Stimulated activated CD4-positive, alpha-beta T cell treated with anti-CD3 and anti-CD28 coated beads, Interleukin-15, amount 100 ng/mL, for 24 hours (primary cell): ENCODE measurements around the gene RTN4RL1.

ENCODE experiments used
- DNase-seq: peaks from one replicate; pipeline ENCODE4 v3.0.0-alpha.2; 2020

RTN4RL1 gene

GRCh38 chr17:2025220-2025621 lies at the start of gene RTN4RL1:
Gene RTN4RL1, minus strand, starts transcription at chr17:2025334. Its CDS starts 469 bp downstream, at chr17:2024865.
- DNase-seq: peak; percentile 79

DNA sequence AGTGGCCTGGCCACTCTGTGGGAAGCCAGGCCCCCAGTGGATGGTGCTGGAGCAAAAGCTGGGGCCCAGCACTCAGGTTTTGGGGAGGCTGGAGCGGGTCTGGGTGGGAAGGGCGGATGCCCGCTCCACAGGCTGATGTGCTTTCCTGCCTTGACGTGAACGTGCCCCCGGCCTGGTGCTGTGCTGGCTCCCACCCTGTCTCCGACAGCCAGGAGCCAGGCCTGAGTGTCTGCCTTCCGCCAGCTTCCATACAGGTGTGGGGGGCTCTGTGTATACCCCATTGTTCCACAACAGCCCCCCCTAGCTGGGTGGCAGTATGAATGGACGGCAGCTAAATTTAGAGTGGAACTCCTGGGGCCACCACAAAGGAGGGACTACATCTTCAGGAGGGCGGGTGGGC lies 49.8 kb upstream of the RTN4RL1 start:
- no peak for DNase-seq

GRCh38 chr17:2071455-2072281 lies 46.5 kb upstream of the RTN4RL1 start:
- no peak for DNase-seq

- no peak for DNase-seq
Observed at GRCh38 chr17:2071024-2071385, 45.9 kb upstream of the RTN4RL1 start.

DNA sequence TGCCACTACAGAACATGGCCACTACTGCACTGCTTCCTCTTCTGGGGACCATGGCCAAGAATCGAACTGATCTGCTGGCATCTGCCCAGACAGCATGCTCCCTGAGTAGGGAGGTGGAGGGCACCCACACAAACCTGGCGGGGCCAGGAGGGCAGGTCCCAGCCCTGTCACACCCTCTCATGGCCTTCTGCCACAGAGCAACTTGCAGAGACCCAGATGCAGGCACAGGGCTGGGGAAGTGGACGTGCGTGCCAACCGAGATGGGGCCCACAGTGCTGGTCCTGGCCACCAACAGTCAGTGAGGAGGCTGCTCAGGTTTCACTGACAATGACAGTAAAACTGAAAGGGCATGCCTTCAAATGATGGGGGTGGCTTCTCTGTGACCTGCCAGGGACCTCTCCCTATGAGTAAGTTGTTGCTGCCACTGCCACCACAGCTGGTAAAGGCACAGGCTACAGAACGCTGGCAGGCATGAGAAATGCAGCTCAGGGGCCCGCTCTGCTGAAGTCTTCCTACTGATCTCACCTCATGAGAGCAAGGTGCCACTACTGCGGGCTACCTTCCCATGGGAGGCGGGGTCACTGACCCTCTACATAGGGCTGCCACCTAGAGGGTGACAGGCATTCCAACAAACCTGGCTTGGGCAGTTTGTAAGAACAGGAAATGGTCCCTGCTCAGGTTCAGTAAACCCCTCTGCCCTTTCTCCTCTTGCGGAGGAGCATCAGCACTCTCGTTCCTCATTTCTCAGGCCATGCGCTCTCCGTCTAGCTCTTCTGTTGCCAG lies 45.3 kb upstream of the RTN4RL1 start:
- peak; percentile 85 for DNase-seq

- peak; percentile 54 for DNase-seq
Observed at GRCh38 chr17:2068519-2069051, 43.5 kb upstream of the RTN4RL1 start.

- DNase-seq: no peak
Observed at GRCh38 chr17:2068031-2068518, 42.9 kb upstream of the RTN4RL1 start.

GRCh38 chr17:2067608-2068024 lies 42.5 kb upstream of the RTN4RL1 start:
- no peak for DNase-seq

GRCh38 chr17:2067048-2067561 lies 42.0 kb upstream of the RTN4RL1 start:
- no peak for DNase-seq

GRCh38 chr17:2065949-2066400 lies 40.8 kb upstream of the RTN4RL1 start:
- DNase-seq: no peak

- peak; percentile 80 for DNase-seq
Observed at GRCh38 chr17:2064980-2065785, 40.0 kb upstream of the RTN4RL1 start.

- no peak for DNase-seq
Observed at GRCh38 chr17:2064520-2064971, 39.4 kb upstream of the RTN4RL1 start.

DNA sequence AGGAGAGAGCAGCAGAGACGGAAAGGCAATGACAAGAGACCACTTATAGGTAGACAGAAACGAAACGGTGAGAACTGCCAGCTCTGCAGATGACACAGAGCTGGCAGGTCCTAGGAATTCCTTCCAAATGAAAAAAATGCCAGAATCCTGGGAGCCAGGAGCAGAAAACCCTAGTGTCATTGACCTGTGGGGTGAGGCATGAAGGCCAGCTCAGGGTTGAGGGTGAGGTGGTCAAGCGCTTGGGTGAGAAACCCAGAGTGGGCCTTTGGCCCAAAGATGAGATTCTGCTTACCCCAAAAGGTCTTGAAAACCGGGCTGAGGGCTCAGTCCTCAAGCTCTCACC lies 39.0 kb upstream of the RTN4RL1 start:
- no peak for DNase-seq

- DNase-seq: no peak
Observed at GRCh38 chr17:2063261-2064146, 38.4 kb upstream of the RTN4RL1 start.

DNA sequence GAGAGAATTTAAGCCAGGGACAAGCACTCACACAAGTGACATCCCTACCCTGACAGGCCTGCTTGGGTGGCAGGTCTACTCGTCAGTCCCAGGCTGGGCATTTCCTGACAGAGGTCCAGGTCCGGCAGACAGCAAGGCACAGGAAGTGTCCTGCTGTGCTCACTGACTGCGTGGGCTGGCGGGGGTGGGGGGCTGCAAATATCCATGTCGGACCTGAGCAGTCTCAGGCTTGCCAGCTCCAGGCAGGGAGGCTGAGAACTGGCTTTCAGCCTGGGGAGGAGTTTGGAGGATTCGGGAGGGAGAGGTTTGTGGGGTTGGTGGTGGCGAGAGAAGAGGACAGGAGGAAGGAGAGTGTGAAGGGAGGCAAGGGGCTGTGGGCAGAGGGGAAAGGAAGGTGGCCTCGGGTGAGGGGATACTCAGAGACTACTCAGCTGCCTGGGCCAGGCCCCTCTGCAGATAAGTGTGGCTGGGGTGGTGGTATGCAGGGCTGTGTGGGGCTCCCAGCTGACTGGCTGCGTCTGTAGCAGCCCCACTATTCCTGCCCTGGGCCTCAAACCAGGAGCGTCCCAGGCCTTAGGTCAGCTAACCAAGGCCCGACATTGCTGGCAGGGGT lies 37.5 kb upstream of the RTN4RL1 start:
- DNase-seq: no peak

GRCh38 chr17:2061441-2061958 lies 36.4 kb upstream of the RTN4RL1 start:
- DNase-seq: no peak

DNA sequence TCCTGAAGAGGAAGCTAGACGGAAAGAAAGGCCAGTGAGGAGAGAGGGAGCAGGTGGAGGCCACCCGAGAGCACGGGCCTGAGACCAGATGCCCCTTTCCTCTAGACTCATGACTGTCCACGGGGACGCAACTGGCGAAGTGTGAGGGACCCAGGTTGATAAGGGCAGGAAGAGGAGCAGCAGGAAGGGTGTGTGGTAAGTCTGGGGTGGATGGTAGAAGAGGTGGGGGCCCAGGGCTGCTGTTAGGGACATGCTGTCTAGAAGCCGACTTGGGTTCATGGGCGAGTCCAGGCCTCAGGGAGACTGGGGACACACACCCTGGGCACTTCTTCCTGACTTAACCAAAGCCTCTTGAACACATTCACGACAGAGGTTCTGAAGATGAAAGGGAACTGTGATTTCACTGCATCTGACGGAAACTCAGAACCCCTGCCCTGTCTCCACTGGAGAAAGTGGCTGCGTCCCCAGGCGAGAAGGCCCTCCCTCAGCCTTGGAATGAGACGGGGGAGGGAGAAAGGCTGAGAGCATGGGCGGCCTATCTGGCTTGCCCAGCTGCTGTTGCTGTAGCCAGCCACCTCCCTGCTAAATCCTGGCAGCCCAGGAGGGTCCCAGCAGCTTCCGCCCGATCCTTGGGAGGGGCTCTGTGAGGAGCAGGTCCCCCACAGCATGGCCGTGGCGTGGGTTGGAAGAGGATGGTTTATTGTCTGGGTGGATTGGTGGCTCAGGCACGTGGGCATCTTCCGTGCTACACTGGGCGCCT lies 35.7 kb upstream of the RTN4RL1 start:
- DNase-seq: no peak

DNA sequence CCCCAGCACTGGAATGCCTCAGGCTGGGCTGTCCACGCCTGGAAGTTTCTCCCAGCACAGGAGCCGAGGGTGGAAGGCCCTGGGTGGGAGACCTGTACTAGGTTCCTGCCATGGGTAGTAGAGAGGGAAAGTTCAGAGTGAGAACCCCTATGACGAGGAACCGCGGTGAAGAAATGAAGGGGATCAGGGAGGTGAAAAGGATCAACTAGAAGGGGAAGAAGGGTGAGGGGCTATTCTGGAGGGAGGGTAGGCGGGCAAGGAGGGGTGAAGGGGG lies 35.2 kb upstream of the RTN4RL1 start:
- no peak for DNase-seq

GRCh38 chr17:2059547-2060384 lies 34.6 kb upstream of the RTN4RL1 start:
- no peak for DNase-seq
